LNCAP (cell line): Measurements from ENCODE around the gene CTSD.

Source experiments
- TF ChIP-seq, protein P1 (sequence below): fragments of 450-650 bp; IDR thresholded peaks from 2 replicates; pipeline ENCODE4 v1.5.1; 2017; ENCODE audit warnings: mild to moderate bottlenecking

CTSD gene

DNA sequence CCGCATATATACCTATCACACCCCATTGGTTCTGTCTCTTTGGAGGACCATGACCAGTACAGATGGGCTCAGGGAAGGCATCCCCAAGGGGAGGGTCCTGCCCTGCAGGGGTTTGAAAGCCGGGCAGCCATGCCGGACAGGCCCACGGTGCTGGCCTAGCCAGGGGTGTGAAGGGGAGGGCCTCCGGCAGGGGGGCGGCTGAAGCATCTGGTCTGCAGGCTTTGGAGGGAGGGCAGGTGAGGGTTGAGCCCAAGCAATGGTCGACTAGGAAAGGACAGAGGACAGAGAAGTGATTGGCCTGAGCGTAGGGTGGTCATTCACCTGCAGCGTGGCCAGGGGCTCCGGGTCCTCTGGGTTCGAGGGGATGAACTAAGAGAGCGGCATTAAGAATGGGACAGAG, 11.2 kb upstream of the CTSD start:
- TF ChIP-seq, protein P1, sequence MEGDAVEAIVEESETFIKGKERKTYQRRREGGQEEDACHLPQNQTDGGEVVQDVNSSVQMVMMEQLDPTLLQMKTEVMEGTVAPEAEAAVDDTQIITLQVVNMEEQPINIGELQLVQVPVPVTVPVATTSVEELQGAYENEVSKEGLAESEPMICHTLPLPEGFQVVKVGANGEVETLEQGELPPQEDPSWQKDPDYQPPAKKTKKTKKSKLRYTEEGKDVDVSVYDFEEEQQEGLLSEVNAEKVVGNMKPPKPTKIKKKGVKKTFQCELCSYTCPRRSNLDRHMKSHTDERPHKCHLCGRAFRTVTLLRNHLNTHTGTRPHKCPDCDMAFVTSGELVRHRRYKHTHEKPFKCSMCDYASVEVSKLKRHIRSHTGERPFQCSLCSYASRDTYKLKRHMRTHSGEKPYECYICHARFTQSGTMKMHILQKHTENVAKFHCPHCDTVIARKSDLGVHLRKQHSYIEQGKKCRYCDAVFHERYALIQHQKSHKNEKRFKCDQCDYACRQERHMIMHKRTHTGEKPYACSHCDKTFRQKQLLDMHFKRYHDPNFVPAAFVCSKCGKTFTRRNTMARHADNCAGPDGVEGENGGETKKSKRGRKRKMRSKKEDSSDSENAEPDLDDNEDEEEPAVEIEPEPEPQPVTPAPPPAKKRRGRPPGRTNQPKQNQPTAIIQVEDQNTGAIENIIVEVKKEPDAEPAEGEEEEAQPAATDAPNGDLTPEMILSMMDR: no peak

DNA sequence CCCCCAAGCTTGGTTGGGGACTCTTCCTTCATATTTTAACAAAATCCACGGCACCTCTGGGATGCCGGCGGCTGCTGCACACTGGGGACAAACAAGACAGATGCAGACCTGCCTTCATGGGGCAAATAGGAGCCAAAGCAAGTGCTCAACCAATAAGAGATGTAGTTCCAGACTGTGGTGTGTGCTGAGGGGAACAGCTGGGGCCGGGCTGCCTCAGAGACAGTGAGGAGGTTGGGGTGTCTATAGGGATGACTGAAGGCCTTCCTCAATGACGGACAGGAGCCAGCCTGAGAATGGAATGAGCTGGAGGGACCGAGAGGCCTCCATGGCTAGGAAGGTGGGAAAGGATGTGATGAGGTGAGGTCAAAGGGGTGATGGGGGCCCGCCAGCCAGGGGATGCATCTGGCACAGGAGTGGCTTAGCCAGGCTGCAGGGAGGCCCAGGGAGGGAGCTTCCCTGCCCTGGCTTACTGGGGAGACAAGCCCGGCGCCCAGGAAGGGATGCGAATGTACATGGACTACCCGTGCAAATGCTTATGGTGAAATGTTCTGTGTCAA, 10.3 kb upstream of the CTSD start:
- TF ChIP-seq, protein P1: no peak

DNA sequence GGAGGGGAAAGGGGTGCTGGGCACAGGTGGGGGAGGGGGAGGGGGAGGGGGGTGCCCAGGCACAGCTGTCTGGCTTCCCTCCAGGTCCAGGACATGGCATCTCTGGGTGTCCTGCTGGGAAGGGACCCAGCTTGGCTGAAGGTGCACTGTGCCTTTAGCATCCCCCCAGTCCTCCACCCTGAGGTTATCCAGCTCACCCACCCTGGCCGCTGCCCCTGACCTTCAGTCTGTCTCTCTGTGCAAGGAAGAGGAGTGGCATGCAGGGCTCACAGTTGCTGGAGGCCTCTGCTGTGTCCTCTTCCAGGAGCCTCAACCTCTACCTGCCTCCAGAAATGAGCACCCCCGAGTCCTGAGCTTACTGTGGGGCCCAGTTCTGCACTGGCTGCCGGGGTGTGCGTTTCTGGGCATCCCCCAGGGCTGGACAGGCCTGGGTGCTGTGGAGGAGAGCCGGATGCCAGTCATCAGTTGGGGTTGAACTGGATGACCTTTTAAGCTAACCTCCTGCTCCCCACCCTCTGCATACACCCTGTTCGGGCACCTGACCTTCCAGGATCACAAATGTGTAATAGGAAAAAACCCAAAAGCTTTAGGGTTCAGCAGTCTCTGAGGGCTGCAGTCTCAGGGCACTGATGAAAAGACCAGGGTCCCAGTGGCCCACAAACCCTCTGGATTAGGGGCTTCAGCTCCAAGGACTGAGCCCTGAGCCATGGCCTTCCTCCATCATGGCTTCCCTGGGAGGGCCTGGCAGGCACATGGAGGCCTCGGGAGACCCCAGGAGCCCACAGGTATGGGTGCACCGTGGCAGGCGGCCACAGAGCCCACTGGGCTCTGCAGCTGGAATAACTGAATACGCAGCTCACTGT, 9.6 kb upstream of the CTSD start:
- TF ChIP-seq, protein P1: no peak

DNA sequence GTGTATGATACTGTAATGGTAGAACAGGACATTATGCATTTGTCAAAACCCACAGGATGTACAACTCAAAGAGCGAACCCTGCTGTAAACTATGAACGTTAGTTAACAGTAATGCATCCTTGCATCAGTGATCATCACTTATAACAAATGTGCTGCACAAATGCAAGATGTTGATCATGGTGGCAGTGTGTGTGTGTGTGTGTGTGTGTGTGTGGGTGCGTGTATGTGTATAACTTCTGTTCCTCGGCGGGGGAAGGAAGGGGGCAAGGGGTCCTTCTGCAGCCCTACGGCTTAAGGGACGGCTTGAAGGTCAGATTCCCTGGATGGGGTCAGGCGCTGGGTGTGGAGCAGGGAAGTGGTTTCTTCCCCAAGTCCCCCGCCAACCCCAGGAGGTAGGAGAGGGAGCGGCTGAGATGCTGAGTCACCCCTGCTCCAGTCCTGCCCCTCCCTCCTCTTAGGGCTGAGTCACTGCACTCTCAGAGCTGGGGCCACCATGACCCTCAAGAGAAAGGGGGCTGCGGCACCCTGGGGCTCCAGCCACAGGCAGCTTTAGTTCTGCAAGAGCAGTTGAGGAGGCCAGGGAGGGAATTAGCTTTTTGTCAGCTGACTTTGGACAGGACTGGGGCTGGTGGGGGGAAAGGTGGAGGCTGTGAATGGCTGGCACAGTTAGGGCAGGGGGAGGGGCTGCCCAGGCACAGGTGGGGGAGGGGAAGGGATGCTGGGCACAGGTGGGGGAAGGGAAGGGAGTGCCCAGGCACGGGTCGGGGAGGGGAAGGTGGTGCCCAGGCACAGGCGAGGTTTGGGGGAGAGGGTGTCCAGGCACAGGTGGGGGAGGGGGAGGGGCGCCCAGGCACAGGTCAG, 8.8 kb upstream of the CTSD start:
- TF ChIP-seq, protein P1: no peak

DNA sequence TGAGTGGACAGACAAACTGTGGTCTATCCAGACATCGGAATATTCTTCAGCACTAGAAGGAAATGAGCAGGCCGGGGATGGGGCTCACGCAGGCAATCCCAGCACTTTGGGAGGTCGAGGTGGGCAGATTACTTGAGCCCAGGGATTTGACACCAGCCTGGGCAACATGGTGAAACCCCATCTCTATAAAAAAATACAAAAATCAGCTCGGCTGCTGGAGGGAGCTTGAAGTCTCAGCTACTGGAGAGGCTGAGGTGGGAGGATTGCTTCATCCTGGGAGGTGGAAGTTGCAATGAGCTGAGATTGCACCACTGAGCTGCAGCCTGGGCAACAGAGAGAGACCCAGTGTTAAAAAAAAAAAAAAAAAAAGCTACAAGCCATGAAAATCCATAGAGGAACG, 8.0 kb upstream of the CTSD start:
- TF ChIP-seq, protein P1: no peak

DNA sequence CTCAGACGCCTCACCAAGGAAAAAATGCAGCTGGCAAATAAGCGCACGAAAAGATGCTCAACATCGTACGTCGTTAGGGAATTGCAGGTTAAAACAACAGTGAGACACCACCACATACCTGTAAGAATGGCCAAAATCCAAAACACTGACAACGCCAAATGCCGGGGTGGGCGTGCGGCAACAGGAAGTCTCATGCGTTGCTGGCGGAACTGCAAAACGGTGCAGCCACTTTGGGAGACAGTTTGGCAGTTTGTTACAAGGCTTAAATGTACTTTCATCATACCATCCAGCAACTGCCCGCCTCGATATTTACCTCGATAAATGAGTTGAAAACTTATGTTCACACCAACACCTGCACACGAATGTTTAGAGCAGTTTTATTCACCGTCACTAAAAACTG, 7.5 kb upstream of the CTSD start:
- TF ChIP-seq, protein P1: no peak

DNA sequence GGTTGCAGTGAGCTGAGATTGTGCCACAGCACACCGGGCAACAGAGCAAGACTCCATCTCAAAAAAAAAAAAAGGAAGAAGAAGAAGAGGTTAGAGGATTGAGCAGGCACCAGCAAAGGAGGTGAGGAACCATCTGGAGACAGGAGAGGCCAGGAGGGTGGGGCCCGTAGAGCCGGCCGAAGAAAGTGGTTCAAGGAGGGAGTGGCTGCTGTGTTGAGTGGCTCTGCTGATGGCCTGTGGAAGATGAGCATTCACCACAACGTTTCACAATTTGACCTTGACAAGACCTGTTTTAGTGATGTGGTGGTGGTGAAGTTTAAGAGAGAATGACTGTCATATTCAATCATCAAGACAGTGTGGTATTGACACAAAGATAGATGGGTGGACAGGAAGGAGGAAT, 6.8 kb upstream of the CTSD start:
- TF ChIP-seq, protein P1: no peak
